COR-L47 (cell line): ENCODE measurements around the gene LAMA1.
A peak's percentile ranks its signal among the peaks of the same experiment; 100 is the strongest.
"Not testable (repeated sequence)": the region's sequence is repeated elsewhere in the genome, so short reads cannot be mapped to it uniquely, and the experiment has no call there.

Source experiments
- DNase-seq: peaks from one replicate; lab custom pipeline; 2025; lab: John Stamatoyannopoulos, UW

The LAMA1 gene

GRCh38 chr18:7117390-7118355, at the start of gene LAMA1:
LAMA1 (minus strand) TSS chr18:7117797; CDS start chr18:7117720, 77 bp downstream.
- peak; percentile 24 for DNase-seq

- no peak for DNase-seq
Measured at GRCh38 chr18:7165846-7166393, 48.3 kb upstream of the LAMA1 start.

GRCh38 chr18:7164323-7165004, 46.9 kb upstream of the LAMA1 start:
- peak; percentile 16 for DNase-seq

GRCh38 chr18:7158216-7158615, 40.6 kb upstream of the LAMA1 start:
- DNase-seq, result no peak

GRCh38 chr18:7157760-7158159, 40.2 kb upstream of the LAMA1 start:
- no peak for DNase-seq

- DNase-seq, result no peak
Measured at GRCh38 chr18:7155887-7156286, 38.3 kb upstream of the LAMA1 start.

- no peak for DNase-seq
Measured at GRCh38 chr18:7155092-7155491, 37.5 kb upstream of the LAMA1 start.

- no peak for DNase-seq
Measured at GRCh38 chr18:7152440-7152839, 34.8 kb upstream of the LAMA1 start.

GRCh38 chr18:7147399-7147798, 29.8 kb upstream of the LAMA1 start:
- DNase-seq, result no peak

- no peak for DNase-seq
Measured at GRCh38 chr18:7146067-7146466, 28.5 kb upstream of the LAMA1 start.

- DNase-seq, result not testable (repeated sequence)
Measured at GRCh38 chr18:7144921-7145320, 27.3 kb upstream of the LAMA1 start.

GRCh38 chr18:7141287-7141686, 23.7 kb upstream of the LAMA1 start:
- DNase-seq, result no peak

- no peak for DNase-seq
Measured at GRCh38 chr18:7139409-7139808, 21.8 kb upstream of the LAMA1 start.

- DNase-seq, result no peak
Measured at GRCh38 chr18:7133181-7133580, 15.6 kb upstream of the LAMA1 start.

- DNase-seq, result no peak
Measured at GRCh38 chr18:7132356-7133150, 15.0 kb upstream of the LAMA1 start.

- DNase-seq, result no peak
Measured at GRCh38 chr18:7122376-7122775, 4.8 kb upstream of the LAMA1 start.

GRCh38 chr18:7116792-7117389, 706 bp downstream of the LAMA1 start:
- DNase-seq, result peak; percentile 24

- peak; percentile 10 for DNase-seq
Measured at GRCh38 chr18:7116001-7116730, 1.4 kb downstream of the LAMA1 start.

GRCh38 chr18:7112936-7113335, 4.7 kb downstream of the LAMA1 start:
- no peak for DNase-seq

GRCh38 chr18:7111134-7111533, 6.5 kb downstream of the LAMA1 start:
- DNase-seq, result no peak

GRCh38 chr18:7105943-7106342, 11.7 kb downstream of the LAMA1 start:
- DNase-seq, result no peak
